ENCODE measurements around the gene FAM171A2.

DNA sequence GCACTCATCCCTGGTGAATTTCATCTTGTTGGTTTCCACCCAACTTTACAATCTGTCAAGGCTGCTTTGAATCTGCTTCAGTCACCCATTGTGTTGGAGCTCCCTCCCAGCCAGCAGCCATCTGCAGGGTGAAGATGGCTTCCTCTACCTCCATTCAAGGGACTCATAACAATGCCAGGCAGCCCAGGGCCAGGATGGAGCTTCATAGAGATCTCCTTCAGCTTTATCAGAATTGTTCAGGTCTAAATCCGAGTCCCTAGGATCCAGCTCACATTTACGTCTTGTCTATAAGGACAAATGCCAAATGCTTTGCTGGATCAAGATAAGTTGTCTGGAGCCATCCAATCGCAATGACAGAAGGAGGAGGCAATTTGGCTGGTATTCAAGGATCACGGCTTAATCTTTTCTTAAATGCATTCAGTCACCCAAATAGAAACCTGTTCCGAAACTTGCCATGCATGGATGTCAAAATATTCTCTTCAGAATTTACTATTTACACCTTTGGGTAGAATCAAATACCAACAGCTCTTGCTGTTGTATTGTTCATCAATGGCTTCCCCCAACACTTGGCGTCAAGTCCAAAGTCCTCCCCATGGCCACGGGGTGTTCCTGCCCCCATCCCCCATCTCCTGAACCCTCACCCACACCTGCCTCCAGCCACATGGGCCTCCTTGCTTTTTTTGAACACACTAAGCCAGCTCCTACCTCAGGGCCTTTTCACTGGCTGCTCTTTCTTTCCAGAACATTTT lies 3.8 kb upstream of the FAM171A2 start:
- TF ChIP-seq POLR2AphosphoS5 (IDR thresholded peaks at IDR 0.05) (no peak), POLR2A (IDR thresholded peaks at IDR 0.05) (no peak), EP300 (IDR thresholded peaks at IDR 0.05) (no peak)
- TF ChIP-seq, protein P1, sequence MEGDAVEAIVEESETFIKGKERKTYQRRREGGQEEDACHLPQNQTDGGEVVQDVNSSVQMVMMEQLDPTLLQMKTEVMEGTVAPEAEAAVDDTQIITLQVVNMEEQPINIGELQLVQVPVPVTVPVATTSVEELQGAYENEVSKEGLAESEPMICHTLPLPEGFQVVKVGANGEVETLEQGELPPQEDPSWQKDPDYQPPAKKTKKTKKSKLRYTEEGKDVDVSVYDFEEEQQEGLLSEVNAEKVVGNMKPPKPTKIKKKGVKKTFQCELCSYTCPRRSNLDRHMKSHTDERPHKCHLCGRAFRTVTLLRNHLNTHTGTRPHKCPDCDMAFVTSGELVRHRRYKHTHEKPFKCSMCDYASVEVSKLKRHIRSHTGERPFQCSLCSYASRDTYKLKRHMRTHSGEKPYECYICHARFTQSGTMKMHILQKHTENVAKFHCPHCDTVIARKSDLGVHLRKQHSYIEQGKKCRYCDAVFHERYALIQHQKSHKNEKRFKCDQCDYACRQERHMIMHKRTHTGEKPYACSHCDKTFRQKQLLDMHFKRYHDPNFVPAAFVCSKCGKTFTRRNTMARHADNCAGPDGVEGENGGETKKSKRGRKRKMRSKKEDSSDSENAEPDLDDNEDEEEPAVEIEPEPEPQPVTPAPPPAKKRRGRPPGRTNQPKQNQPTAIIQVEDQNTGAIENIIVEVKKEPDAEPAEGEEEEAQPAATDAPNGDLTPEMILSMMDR (IDR thresholded peaks at IDR 0.05), result no peak
